Hepatic stellate cell (primary cell): ENCODE results near the gene ABCA1.
"Not testable (repeated sequence)": the region's sequence is repeated elsewhere in the genome, so short reads cannot be mapped to it uniquely, and the experiment has no call there.

Experiments
- DNase-seq: peaks from one replicate; pipeline ENCODE4 v3.0.0; 2011; ENCODE audit warnings: low spot score

The ABCA1 gene

GRCh38 chr9:104869811-104870210, 58.1 kb downstream of the ABCA1 start:
- DNase-seq, result no peak

- peak; percentile 88 for DNase-seq
These were observed 59.1 kb downstream of the ABCA1 start for GRCh38 chr9:104868687-104869404.

- no peak for DNase-seq
These were observed 59.7 kb downstream of the ABCA1 start for GRCh38 chr9:104868303-104868686.

GRCh38 chr9:104866191-104866590, 61.8 kb downstream of the ABCA1 start:
- no peak for DNase-seq

GRCh38 chr9:104864675-104865104, 63.3 kb downstream of the ABCA1 start:
- peak; percentile 64 for DNase-seq

GRCh38 chr9:104863180-104863883, 64.6 kb downstream of the ABCA1 start:
- DNase-seq, result peak; percentile 55

GRCh38 chr9:104861397-104861796, 66.6 kb downstream of the ABCA1 start:
- DNase-seq, result no peak

- DNase-seq, result no peak
These were observed 67.7 kb downstream of the ABCA1 start for GRCh38 chr9:104860263-104860662.

- no peak for DNase-seq
These were observed 69.1 kb downstream of the ABCA1 start for GRCh38 chr9:104858846-104859245.

GRCh38 chr9:104858271-104858670, 69.7 kb downstream of the ABCA1 start:
- no peak for DNase-seq

GRCh38 chr9:104856413-104856941, 71.5 kb downstream of the ABCA1 start:
- DNase-seq, result no peak

- no peak for DNase-seq
These were observed 72.1 kb downstream of the ABCA1 start for GRCh38 chr9:104855807-104856206.

- DNase-seq, result not testable (repeated sequence)
These were observed 72.7 kb downstream of the ABCA1 start for GRCh38 chr9:104855258-104855657.

GRCh38 chr9:104854613-104855012, 73.3 kb downstream of the ABCA1 start:
- DNase-seq, result no peak

- DNase-seq, result no peak
These were observed 74.3 kb downstream of the ABCA1 start for GRCh38 chr9:104853683-104854082.

GRCh38 chr9:104853159-104853558, 74.8 kb downstream of the ABCA1 start:
- no peak for DNase-seq

- no peak for DNase-seq
These were observed 76.4 kb downstream of the ABCA1 start for GRCh38 chr9:104851546-104851920.

- no peak for DNase-seq
These were observed 77.0 kb downstream of the ABCA1 start for GRCh38 chr9:104850786-104851545.

GRCh38 chr9:104849023-104849422, 78.9 kb downstream of the ABCA1 start:
- DNase-seq, result no peak

- DNase-seq, result no peak
These were observed 83.2 kb downstream of the ABCA1 start for GRCh38 chr9:104844710-104845109.

GRCh38 chr9:104843644-104844240, 84.2 kb downstream of the ABCA1 start:
- no peak for DNase-seq

GRCh38 chr9:104842698-104843097, 85.3 kb downstream of the ABCA1 start:
- DNase-seq, result no peak
